Stomach (tissue), 9 donors: Measurements from ENCODE around the gene CTNNA3. TPM values are rescaled to one million over a fixed set of nuclear protein-coding genes. Genes with fewer than 3 reads are reported as not detected.
"Not testable (repeated sequence)": the region's sequence is repeated elsewhere in the genome, so short reads cannot be mapped to it uniquely, and the experiment has no call there.

Experiments
- DNase-seq, 2 donors: peaks; one replicate each; pipeline versions ENCODE4 v3.0.0 to v3.0.0-alpha.2; 2013 to 2019
- H3K27ac ChIP-seq, 5 donors: fragments of 200-600 bp in 4 of 5; sonication (generic) in 4 of 5; one replicate each; pipeline ENCODE4 v1.5.1; 2013 to 2019; ENCODE audit warnings: mild to moderate bottlenecking in 1 of 5, moderate library complexity in 1 of 5
- H3K27me3 ChIP-seq, 3 donors: fragments of 200-600 bp; sonication (generic); one replicate each; pipeline ENCODE4 v1.5.1; 2017 to 2019; ENCODE audit warnings: mixed run types in 1 of 3
- H3K36me3 ChIP-seq, 4 donors: fragments of 200-600 bp; sonication (generic); 1 replicate in 3 of 4; 2 replicates in 1 of 4; pipeline ENCODE4 v1.5.1; 2016 to 2019
- H3K4me1 ChIP-seq, 4 donors: fragments of 200-600 bp; sonication (generic); one replicate each; pipeline ENCODE4 v1.5.1; 2016 to 2019
- H3K4me3 ChIP-seq, 4 donors: fragments of 200-600 bp; sonication (generic) in 3 of 4; one replicate each; pipeline ENCODE4 v1.5.1; 2016 to 2019; ENCODE audit warnings: mild to moderate bottlenecking in 1 of 4
- H3K9me3 ChIP-seq, 4 donors: fragments of 200-600 bp; sonication (generic); one replicate each; pipeline ENCODE4 v1.5.1; 2016 to 2019
- EP300 ChIP-seq: sonication (generic); formaldehyde crosslinking; IDR thresholded peaks from one replicate; pipeline ENCODE4 v1.6.1; 2017; ENCODE audit warnings: antibody characterized with exemption
- POLR2A ChIP-seq, 4 donors: fragments of 450-650 bp; IDR thresholded peaks; one replicate each; pipeline ENCODE4 v1.6.1; 2016; ENCODE audit warnings: antibody characterized with exemption in 4 of 4, control low read depth in 2 of 4, mild to moderate bottlenecking in 1 of 4, moderate library complexity in 1 of 4
- POLR2AphosphoS5 ChIP-seq, 3 donors: sonication (generic); formaldehyde crosslinking; IDR thresholded peaks; one replicate each; pipeline ENCODE4 v1.6.1; 2016; ENCODE audit warnings: antibody characterized with exemption in 3 of 3
- WGBS, 5 donors: extraction: QIAGEN DNeasy Blood & Tissue Kit in 3 of 5; methylation state at CpG; one replicate each; pipeline versions ENCODE4 v1.1.5 to v1.1.7; 2013 to 2018; 5-methylcytosine and 5-hydroxymethylcytosine counted together
- intact Hi-C: fragments of 100-400 bp; cut with DNase I; formaldehyde crosslinking; loops from one replicate; pipeline ENCODE4 v1.15.1; 2023; ENCODE audit warnings: low total_unique reads
- polyA plus RNA-seq, 3 donors: library from polyadenylated mRNA; stranded (reverse); fragments of 200-250 nt; gene quantifications; one replicate each; pipeline ENCODE4 v1.2.3, GENCODE V29; 2013
- total RNA-seq, 5 donors: library from RNA; depleted of rRNA; stranded (reverse); fragments of >200 nt; gene quantifications; one replicate each; pipeline versions ENCODE4 v1.1.0 to v1.2.3, GENCODE V29; 2014 to 2016
- TF ChIP-seq, protein P1 (sequence below), 7 experiments: fragments of 450-650 bp in 4 of 7; fragments of 200-600 bp in 3 of 7; sonication (generic) in 3 of 7; IDR thresholded peaks; one replicate each; pipeline ENCODE4 v1.5.1; 2016 to 2019; ENCODE audit warnings: antibody characterized with exemption in 7 of 7, control low read depth in 2 of 7, mild to moderate bottlenecking in 1 of 7
- donor health status: healthy with polysubstance abuse.
- donor health status: Bipolar disorder and iron deficiency.
- donor health status: healthy.

Gene CTNNA3
- total and polyA plus RNA-seq, 8 donors, result 0.14 to 46.1 (median 12.9) TPM; not detected in 2

DNA sequence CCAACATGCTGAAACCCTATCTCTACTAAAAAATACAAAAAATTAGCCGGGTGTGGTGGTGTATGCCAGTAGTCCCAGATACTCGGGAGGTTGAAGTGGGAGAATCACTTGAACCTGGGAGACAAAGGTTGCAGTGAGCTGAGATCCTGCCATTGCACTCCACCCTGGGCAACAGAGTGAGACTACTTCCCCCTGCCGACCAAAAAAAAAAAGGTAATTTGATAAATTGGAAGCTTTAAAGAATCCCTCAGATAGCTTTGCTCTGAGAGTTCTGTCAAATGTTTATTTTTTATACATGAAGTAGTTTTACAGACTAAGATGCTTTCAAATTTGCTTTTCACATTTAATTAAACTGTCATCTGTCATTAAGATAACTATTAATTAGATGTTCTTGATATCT is 1333.5 kb downstream of the CTNNA3 start:
- no peak for TF ChIP-seq EP300
- TF ChIP-seq POLR2AphosphoS5 (IDR thresholded peaks at IDR 0.05), result no peak
- TF ChIP-seq, protein P1, sequence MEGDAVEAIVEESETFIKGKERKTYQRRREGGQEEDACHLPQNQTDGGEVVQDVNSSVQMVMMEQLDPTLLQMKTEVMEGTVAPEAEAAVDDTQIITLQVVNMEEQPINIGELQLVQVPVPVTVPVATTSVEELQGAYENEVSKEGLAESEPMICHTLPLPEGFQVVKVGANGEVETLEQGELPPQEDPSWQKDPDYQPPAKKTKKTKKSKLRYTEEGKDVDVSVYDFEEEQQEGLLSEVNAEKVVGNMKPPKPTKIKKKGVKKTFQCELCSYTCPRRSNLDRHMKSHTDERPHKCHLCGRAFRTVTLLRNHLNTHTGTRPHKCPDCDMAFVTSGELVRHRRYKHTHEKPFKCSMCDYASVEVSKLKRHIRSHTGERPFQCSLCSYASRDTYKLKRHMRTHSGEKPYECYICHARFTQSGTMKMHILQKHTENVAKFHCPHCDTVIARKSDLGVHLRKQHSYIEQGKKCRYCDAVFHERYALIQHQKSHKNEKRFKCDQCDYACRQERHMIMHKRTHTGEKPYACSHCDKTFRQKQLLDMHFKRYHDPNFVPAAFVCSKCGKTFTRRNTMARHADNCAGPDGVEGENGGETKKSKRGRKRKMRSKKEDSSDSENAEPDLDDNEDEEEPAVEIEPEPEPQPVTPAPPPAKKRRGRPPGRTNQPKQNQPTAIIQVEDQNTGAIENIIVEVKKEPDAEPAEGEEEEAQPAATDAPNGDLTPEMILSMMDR (IDR thresholded peaks at IDR 0.05), result no peak
- no peak for TF ChIP-seq POLR2A (IDR thresholded peaks at IDR 0.05)
- 83 to 93% (median 84%) methylated on average over 3 of the region's 3 CpGs for WGBS, 5 donors
- intact Hi-C loops, result no loop called here
- H3K4me1 ChIP-seq, result no peaks in the 10 kb centered on the region
- DNase-seq, result no peak
- no peak overlapping the region for H3K27ac ChIP-seq
- no peak overlapping the region for H3K4me3 ChIP-seq
- H3K36me3 ChIP-seq, result no peaks in the 10 kb centered on the region
- H3K27me3 ChIP-seq, result no peaks in the 10 kb centered on the region
- H3K9me3 ChIP-seq, result peaks cover 0 to 10% (median 0%) of the 10 kb centered on the region in 4 donors

DNA sequence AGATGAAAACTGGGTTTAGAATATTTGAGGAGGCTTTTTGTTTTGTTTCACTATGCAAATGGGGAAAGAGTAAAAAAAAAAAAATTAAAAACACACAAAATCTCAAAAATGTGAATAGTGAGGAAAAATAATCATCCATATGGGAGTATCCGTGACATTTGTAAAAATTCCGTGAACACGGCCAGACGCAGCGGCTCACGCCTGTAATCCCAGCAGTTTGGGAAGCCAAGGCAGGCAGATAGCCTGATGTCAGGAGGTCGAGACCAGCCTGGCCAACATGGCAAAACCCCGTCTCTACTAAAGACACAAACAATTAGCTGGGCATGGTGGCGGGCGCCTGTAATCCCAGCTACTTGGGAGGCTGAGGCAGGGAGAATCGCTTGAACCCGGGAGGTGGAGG is 1342.2 kb downstream of the CTNNA3 start:
- H3K27ac ChIP-seq, H3K27me3 ChIP-seq, H3K36me3 ChIP-seq, H3K9me3 ChIP-seq, DNase-seq, H3K4me1 ChIP-seq, H3K4me3 ChIP-seq, intact Hi-C loops: not testable (repeated sequence)
- WGBS, 5 donors, result 75 to 89% (median 84%) methylated on average over 12 of the region's 12 CpGs

DNA sequence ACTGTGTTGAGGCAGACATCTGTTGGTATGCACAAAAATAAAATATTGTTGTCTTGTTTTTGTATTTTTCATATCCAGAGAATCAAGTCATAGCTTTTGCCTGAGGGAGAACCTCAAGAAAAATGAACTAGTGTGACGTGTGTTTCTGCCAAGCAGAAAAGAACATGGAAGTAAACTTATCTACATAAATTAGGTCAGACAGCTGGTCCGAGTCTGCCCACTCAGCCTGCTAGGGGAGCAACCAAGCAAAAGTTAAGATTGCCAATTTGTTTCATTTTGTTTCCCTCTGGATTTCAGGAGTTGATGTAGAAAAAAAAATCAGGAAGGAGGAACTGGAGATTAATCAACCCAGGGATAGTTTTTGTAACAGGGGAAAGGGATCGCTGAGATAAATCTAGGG is 1342.6 kb downstream of the CTNNA3 start:
- Histone ChIP-seq H3K4me3 (no peak overlapping the region), H3K4me1 (no peaks in the 10 kb centered on the region), H3K27me3 (no peaks in the 10 kb centered on the region), H3K9me3 (no peaks in the 10 kb centered on the region), H3K27ac (no peak overlapping the region), H3K36me3 (no peaks in the 10 kb centered on the region)
- no peak for DNase-seq
- WGBS, 5 donors, result 47 to 73% (median 65%) methylated on average over 3 of the region's 3 CpGs
- intact Hi-C loops, result no loop called here
- TF ChIP-seq EP300, result no peak
- TF ChIP-seq POLR2A (IDR thresholded peaks at IDR 0.05), result no peak
- no peak for TF ChIP-seq POLR2AphosphoS5 (IDR thresholded peaks at IDR 0.05)
- TF ChIP-seq, protein P1 (IDR thresholded peaks at IDR 0.05), result no peak

DNA sequence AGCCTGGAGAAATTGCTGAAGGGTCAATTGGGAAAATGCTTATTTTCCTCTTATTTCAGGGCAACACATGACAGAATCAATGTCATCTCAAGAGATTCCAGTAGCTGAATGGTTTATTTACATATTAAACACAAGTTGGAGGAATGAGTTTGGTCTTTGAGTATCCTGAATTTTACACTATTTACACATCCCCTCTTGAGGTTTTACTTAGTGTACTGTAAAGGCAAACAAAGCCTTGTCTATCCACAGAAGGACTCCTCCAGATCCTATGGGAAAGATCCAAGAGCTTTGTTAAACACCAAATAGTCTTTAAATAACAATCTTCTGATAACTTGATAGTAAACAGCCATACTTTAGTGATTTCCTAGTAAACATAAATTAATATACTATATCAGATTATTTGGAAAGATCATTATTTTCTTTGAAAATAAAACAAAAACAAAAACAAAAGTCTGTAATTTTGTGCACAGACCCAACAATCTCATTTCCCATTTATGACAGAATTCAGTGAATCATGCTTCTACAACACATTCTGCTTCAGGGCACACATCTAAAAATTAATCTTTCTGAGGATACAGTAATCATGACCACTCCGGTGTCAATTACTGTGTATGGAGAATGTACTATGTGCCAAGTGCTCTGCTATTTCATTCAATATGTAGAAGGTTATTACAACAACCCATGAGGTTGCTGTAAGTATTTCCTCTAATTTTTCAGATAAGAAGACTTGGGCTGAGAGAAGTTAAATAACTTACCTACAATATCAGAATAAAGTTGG is 1345.2 kb downstream of the CTNNA3 start:
- Histone ChIP-seq H3K27ac (no peak overlapping the region), H3K9me3 (peaks cover 0 to 4% (median 0%) of the 10 kb centered on the region in 4 donors), H3K4me1 (no peaks in the 10 kb centered on the region), H3K36me3 (no peaks in the 10 kb centered on the region), H3K27me3 (no peaks in the 10 kb centered on the region), H3K4me3 (no peak overlapping the region)
- no peak for DNase-seq
- WGBS, 5 donors, result 70 to 86% (median 78%) methylated on average over 1 of the region's 1 CpG
- intact Hi-C loops, result no loop called here
- TF ChIP-seq, protein P1 (IDR thresholded peaks at IDR 0.05), result no peak
- TF ChIP-seq EP300 (no peak), POLR2A (IDR thresholded peaks at IDR 0.05) (no peak), POLR2AphosphoS5 (IDR thresholded peaks at IDR 0.05) (no peak)

DNA sequence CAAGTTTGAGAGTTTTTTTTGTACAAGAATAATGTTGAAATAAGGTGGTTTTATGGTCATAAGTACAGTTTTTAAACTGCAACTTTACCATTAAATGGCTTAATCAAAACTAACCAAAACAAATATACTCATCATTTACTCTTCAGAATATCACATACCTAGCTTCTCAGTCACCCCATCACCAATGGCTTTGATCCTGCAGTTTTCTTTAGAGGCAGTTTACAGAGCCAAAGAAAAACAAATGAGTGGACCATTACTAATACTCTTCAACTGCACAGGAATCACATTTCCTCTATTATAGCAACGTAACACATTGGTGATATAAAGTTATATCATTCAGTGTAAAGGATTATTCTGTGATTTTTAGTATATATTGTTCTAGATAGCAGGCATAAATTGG is 1346.3 kb downstream of the CTNNA3 start:
- intact Hi-C loops, result no loop called here
- Histone ChIP-seq H3K36me3 (no peaks in the 10 kb centered on the region), H3K27me3 (no peaks in the 10 kb centered on the region), H3K4me1 (no peaks in the 10 kb centered on the region), H3K27ac (no peak overlapping the region), H3K4me3 (no peak overlapping the region), H3K9me3 (peaks cover 0 to 4% (median 0%) of the 10 kb centered on the region in 4 donors)
- no peak for DNase-seq
- 40 to 60% (median 51%) methylated on average over 1 of the region's 1 CpG for WGBS, 5 donors
- TF ChIP-seq POLR2A (IDR thresholded peaks at IDR 0.05) (no peak), EP300 (no peak), POLR2AphosphoS5 (IDR thresholded peaks at IDR 0.05) (no peak)
- TF ChIP-seq, protein P1 (IDR thresholded peaks at IDR 0.05), result no peak
